ACC112 (cell line): Measurements from ENCODE around the gene ARRDC4.

ENCODE experiments used
- H2AFZ ChIP-seq: fragments of 200-600 bp; sonication (generic); one replicate; pipeline ENCODE4 v1.6.0; 2017; ENCODE audit warnings: antibody characterized with exemption, low read length; ENCODE audit not compliant: unreplicated experiment
- H3K27ac ChIP-seq: fragments of 200-600 bp; sonication (generic); 2 replicates; pipeline ENCODE4 v1.5.1; 2014; ENCODE audit warnings: low read depth, mild to moderate bottlenecking, antibody characterized with exemption, low read length, moderate library complexity
- H3K27me3 ChIP-seq: fragments of 200-600 bp; sonication (generic); 2 replicates; pipeline ENCODE4 v1.6.1; 2014; ENCODE audit warnings: mild to moderate bottlenecking, antibody characterized with exemption, low read length, moderate library complexity, mixed read lengths; ENCODE audit not compliant: insufficient read depth
- H3K36me3 ChIP-seq: fragments of 200-600 bp; sonication (generic); 2 replicates; pipeline ENCODE4 v1.6.1; 2016; ENCODE audit warnings: mild to moderate bottlenecking, antibody characterized with exemption, low read length, moderate library complexity, mixed read lengths; ENCODE audit not compliant: insufficient read depth
- H3K4me1 ChIP-seq: fragments of 200-600 bp; sonication (generic); one replicate; pipeline ENCODE4 v1.6.1; 2016; ENCODE audit warnings: low read length, mixed read lengths; ENCODE audit not compliant: insufficient read depth, unreplicated experiment, control insufficient read depth
- H3K4me3 ChIP-seq: fragments of 200-600 bp; sonication (generic); 2 replicates; pipeline ENCODE4 v1.5.1; 2014; ENCODE audit warnings: mild to moderate bottlenecking, low read depth, low read length
- H3K79me2 ChIP-seq: fragments of 200-600 bp; sonication (generic); one replicate; pipeline ENCODE4 v1.6.0; 2016; ENCODE audit warnings: low read length; ENCODE audit not compliant: control insufficient read depth, unreplicated experiment, insufficient read depth

ARRDC4 gene

GRCh38 chr15:98009971-98010370, 49.5 kb downstream of the ARRDC4 start:
- H3K27me3 ChIP-seq = no peaks in the 10 kb centered on the region
- no peak overlapping the region for H3K27ac ChIP-seq
- H2AFZ ChIP-seq = no peak overlapping the region

GRCh38 chr15:98012354-98012753, 51.9 kb downstream of the ARRDC4 start:
- H3K36me3 ChIP-seq = no peaks in the 10 kb centered on the region
- no peaks in the 10 kb centered on the region for H3K79me2 ChIP-seq
- H3K27me3 ChIP-seq = no peaks in the 10 kb centered on the region
- H2AFZ ChIP-seq = no peak overlapping the region
- H3K27ac ChIP-seq = no peak overlapping the region
- no peaks in the 10 kb centered on the region for H3K4me1 ChIP-seq
- H3K4me3 ChIP-seq = no peak overlapping the region

More at GRCh38 chr15:98009971-98010370, 49.5 kb downstream of the ARRDC4 start:
- Histone ChIP-seq H3K4me3 (no peak overlapping the region), H3K36me3 (no peaks in the 10 kb centered on the region), H3K4me1 (no peaks in the 10 kb centered on the region), H3K79me2 (no peaks in the 10 kb centered on the region)

GRCh38 chr15:98013631-98014030, 53.1 kb downstream of the ARRDC4 start:
- H2AFZ ChIP-seq = no peak overlapping the region
- H3K4me3 ChIP-seq = no peak overlapping the region
- no peak overlapping the region for H3K27ac ChIP-seq
- no peaks in the 10 kb centered on the region for H3K79me2 ChIP-seq
- no peaks in the 10 kb centered on the region for H3K27me3 ChIP-seq
- no peaks in the 10 kb centered on the region for H3K36me3 ChIP-seq
- no peaks in the 10 kb centered on the region for H3K4me1 ChIP-seq

GRCh38 chr15:98017150-98017964, 56.9 kb downstream of the ARRDC4 start:
- Histone ChIP-seq H3K4me3 (no peak overlapping the region), H2AFZ (no peak overlapping the region), H3K36me3 (no peaks in the 10 kb centered on the region), H3K27ac (no peak overlapping the region), H3K79me2 (no peaks in the 10 kb centered on the region), H3K27me3 (no peaks in the 10 kb centered on the region), H3K4me1 (no peaks in the 10 kb centered on the region)

GRCh38 chr15:98018761-98019351, 58.4 kb downstream of the ARRDC4 start:
- Histone ChIP-seq H3K36me3 (no peaks in the 10 kb centered on the region), H3K27ac (no peak overlapping the region), H3K79me2 (no peaks in the 10 kb centered on the region), H2AFZ (no peak overlapping the region), H3K27me3 (no peaks in the 10 kb centered on the region), H3K4me1 (no peaks in the 10 kb centered on the region), H3K4me3 (no peak overlapping the region)
